Posterior vena cava (tissue), 2 donors: ENCODE data around the gene MED19. TPM values are rescaled to one million over a fixed set of nuclear protein-coding genes. Genes with fewer than 3 reads are reported as not detected.

Experiments used
- DNase-seq: peaks from one replicate; pipeline ENCODE4 v3.0.0-alpha.2; 2020; ENCODE audit warnings: low spot score
- intact Hi-C, 2 donors: fragments of 100-400 bp; cut with DNase I; formaldehyde crosslinking; loops; one replicate each; pipeline versions ENCODE4 v1.14.1 to v1.14.2; 2022 to 2023
- total RNA-seq, 2 donors: library from RNA; stranded (reverse); fragmentation: NEBNext Ultra II Directional; extraction: Animal tissue kit (Norgen Biotek cat#: 25700); gene quantifications; one replicate each; pipeline ENCODE4 v1.2.1, GENCODE V29; 2021
- donor health status: DM: yes; HTN: yes; CAD: no.
- donor health status: DM: yes; HTN: yes; CAD: no.

The MED19 gene
- total RNA-seq, 2 donors from 2014 or later: 8.6 to 9.8 TPM

GRCh38 chr11:57662893-57663292, 49.1 kb downstream of the MED19 start:
- DNase-seq: no peak
- intact Hi-C loops: loop anchor here in 1 of 2 donors (10.0 kb wide), 1 partner anchor 338 kb away; the partner anchor contains the start of gene TNKS1BP1

DNA sequence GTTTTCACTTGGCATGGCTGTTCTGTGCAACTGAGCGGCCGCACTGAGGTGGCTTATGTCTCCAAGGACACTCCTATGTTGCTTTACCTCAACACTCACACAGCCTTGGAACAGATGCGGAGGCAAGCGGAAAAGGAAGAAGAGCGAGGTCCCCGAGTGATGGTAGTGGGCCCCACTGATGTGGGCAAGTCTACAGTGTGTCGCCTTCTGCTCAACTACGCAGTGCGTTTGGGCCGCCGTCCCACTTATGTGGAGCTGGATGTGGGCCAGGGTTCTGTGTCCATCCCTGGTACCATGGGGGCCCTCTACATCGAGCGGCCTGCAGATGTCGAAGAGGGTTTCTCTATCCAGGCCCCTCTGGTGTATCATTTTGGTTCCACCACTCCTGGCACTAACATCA, 52.3 kb downstream of the MED19 start:
- no peak for DNase-seq
- intact Hi-C loops: loop anchor here in 1 of 2 donors (10.0 kb wide), 1 partner anchor 335 kb away; the partner anchor contains the start of gene TNKS1BP1

GRCh38 chr11:57658023-57658361, 54.0 kb downstream of the MED19 start:
- DNase-seq: no peak
- intact Hi-C loops: no loop called here

GRCh38 chr11:57657194-57658022, 54.6 kb downstream of the MED19 start, which contains the start of gene CLP1:
CLP1 (plus strand) TSS chr11:57657762; CDS start chr11:57659477, 1,715 bp downstream.
- intact Hi-C loops: no loop called here

GRCh38 chr11:57656885-57657193, 55.2 kb downstream of the MED19 start:
- intact Hi-C loops: no loop called here
- DNase-seq: no peak

More at GRCh38 chr11:57657194-57658022, 54.6 kb downstream of the MED19 start, which contains the start of gene CLP1:
- DNase-seq: peak; percentile 100

Other genes with a start within 250 kb of the MED19 start
- 10 to 100 TPM in 1 of 2 donors, 1 to 10 TPM in 1; 8.1 to 11.5 TPM for gene SLC43A1, start 196.5 kb downstream of the MED19 start, total RNA-seq
- gene TIMM10, start 181.5 kb downstream of the MED19 start, total RNA-seq: 10 to 100 TPM; 31.8 to 38.1 TPM
- not detected for gene SMTNL1, start 174.6 kb downstream of the MED19 start, total RNA-seq
- 10 to 100 TPM; 50.3 to 56.9 TPM for gene UBE2L6, start 144.5 kb downstream of the MED19 start, total RNA-seq
- gene SERPING1, start 114.5 kb downstream of the MED19 start, total RNA-seq: 100 to 1,000 TPM; 501 to 774 TPM
- gene YPEL4, start 62.3 kb downstream of the MED19 start, total RNA-seq: 1 to 10 TPM in 1 of 2 donors, under 1 TPM in 1; 0.33 to 1.3 TPM
- gene CLP1, start 54.5 kb downstream of the MED19 start, total RNA-seq: 10 to 100 TPM in 1 of 2 donors, 1 to 10 TPM in 1; 7.6 to 10.3 TPM
- gene ZDHHC5, start 44.1 kb downstream of the MED19 start, total RNA-seq: 10 to 100 TPM; 49.7 to 58.0 TPM
- 10 to 100 TPM; 41.3 to 49.3 TPM for gene TMX2, start 378 bp upstream of the MED19 start, total RNA-seq
- gene SELENOH, start 29.3 kb upstream of the MED19 start, total RNA-seq: 10 to 100 TPM; 61.8 to 74.3 TPM
- not detected for gene BTBD18, start 39.6 kb upstream of the MED19 start, total RNA-seq
- 100 to 1,000 TPM; 131 to 140 TPM for gene CTNND1, start 49.6 kb upstream of the MED19 start, total RNA-seq